Keratinocyte (primary cell): ENCODE measurements around the gene PIK3CA.

Experiments
- EZH2 ChIP-seq: IDR thresholded peaks from one replicate; pipeline ENCODE4 v1.6.1; 2012; ENCODE audit warnings: inconsistent platforms, mild to moderate bottlenecking, low read length, moderate library complexity
- TF ChIP-seq, protein P1 (sequence below), 3 experiments: IDR thresholded peaks in 1 of 3; conservative IDR thresholded peaks in 1 of 3; optimal IDR thresholded peaks in 1 of 3; 2 replicates in 2 of 3; 3 replicates in 1 of 3; pipeline versions ENCODE3 to v1.5.1; 2011; ENCODE audit warnings: low read length in 3 of 3, mild to moderate bottlenecking in 3 of 3, moderate library complexity in 2 of 3, control low read depth in 1 of 3, inconsistent platforms in 1 of 3; ENCODE audit not compliant: insufficient read depth in 2 of 3; ENCODE audit errors: extremely low read depth in 1 of 3

GRCh38 chr3:179164857-179165256 lies 16.7 kb downstream of the PIK3CA start:
- TF ChIP-seq, protein P1, sequence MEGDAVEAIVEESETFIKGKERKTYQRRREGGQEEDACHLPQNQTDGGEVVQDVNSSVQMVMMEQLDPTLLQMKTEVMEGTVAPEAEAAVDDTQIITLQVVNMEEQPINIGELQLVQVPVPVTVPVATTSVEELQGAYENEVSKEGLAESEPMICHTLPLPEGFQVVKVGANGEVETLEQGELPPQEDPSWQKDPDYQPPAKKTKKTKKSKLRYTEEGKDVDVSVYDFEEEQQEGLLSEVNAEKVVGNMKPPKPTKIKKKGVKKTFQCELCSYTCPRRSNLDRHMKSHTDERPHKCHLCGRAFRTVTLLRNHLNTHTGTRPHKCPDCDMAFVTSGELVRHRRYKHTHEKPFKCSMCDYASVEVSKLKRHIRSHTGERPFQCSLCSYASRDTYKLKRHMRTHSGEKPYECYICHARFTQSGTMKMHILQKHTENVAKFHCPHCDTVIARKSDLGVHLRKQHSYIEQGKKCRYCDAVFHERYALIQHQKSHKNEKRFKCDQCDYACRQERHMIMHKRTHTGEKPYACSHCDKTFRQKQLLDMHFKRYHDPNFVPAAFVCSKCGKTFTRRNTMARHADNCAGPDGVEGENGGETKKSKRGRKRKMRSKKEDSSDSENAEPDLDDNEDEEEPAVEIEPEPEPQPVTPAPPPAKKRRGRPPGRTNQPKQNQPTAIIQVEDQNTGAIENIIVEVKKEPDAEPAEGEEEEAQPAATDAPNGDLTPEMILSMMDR (optimal IDR thresholded peaks at IDR 0.05 in 1 of 3, IDR thresholded peaks at IDR 0.05 in 1 of 3, conservative IDR thresholded peaks at IDR 0.05 in 1 of 3; ENCODE audit: extremely low read depth in 1 of 3, insufficient read depth in 2 of 3, low read length in 3 of 3): no peak
- TF ChIP-seq EZH2: no peak
